Heart right ventricle (tissue), 16 donors: ENCODE results near the gene IL1R2. TPM values are rescaled to one million over a fixed set of nuclear protein-coding genes. Genes with fewer than 3 reads are reported as not detected.

Experiments used
- ATAC-seq, 8 donors: fragments of 200-7000 bp; cut with Tn5 transposase; one replicate each; pipeline ENCODE4 v1.9.1; 2020; ENCODE audit warnings: mild to moderate bottlenecking in 8 of 8, moderate library complexity in 8 of 8, moderate number of reproducible peaks in 1 of 8
- DNase-seq, 2 donors: peaks; one replicate each; pipeline ENCODE4 v3.0.0-alpha.2; 2020
- H3K27ac ChIP-seq, 10 donors: fragments of 200-600 bp; sonication (generic) in 2 of 10; one replicate each; pipeline versions ENCODE4 v1.5.0 to v1.8.0; 2020 to 2022; ENCODE audit warnings: mild to moderate bottlenecking in 3 of 10
- H3K27me3 ChIP-seq, 7 donors: fragments of 200-600 bp; one replicate each; pipeline ENCODE4 v1.8.0; 2021 to 2022; ENCODE audit warnings: mild to moderate bottlenecking in 2 of 7
- H3K36me3 ChIP-seq, 9 donors: fragments of 200-600 bp; sonication (generic) in 1 of 9; one replicate each; pipeline versions ENCODE4 v1.5.0 to v1.8.0; 2020 to 2022; ENCODE audit warnings: mild to moderate bottlenecking in 2 of 9
- H3K4me1 ChIP-seq, 9 donors: fragments of 200-600 bp; sonication (generic) in 1 of 9; one replicate each; pipeline versions ENCODE4 v1.5.0 to v1.8.0; 2020 to 2022; ENCODE audit warnings: mild to moderate bottlenecking in 4 of 9
- H3K4me3 ChIP-seq, 10 donors: fragments of 200-600 bp; sonication (generic) in 2 of 10; one replicate each; pipeline versions ENCODE4 v1.5.0 to v1.8.0; 2020 to 2022; ENCODE audit warnings: mild to moderate bottlenecking in 7 of 10, moderate library complexity in 2 of 10
- H3K9me3 ChIP-seq, 11 donors: fragments of 200-600 bp in 10 of 11; sonication (generic) in 2 of 11; one replicate each; pipeline versions ENCODE4 v1.5.0 to v1.8.0; 2013 to 2022; ENCODE audit warnings: mild to moderate bottlenecking in 2 of 11, control low read depth in 1 of 11, moderate library complexity in 1 of 11
- WGBS, 2 donors: extraction: QIAGEN DNeasy Blood & Tissue Kit; methylation state at CpG; one replicate each; pipeline ENCODE4 v1.1.7; 2013; ENCODE audit warnings: inconsistent platforms in 1 of 2; 5-methylcytosine and 5-hydroxymethylcytosine counted together
- intact Hi-C, 10 donors: fragments of 100-400 bp; cut with DNase I; formaldehyde crosslinking; loops; one replicate each; pipeline versions ENCODE4 v1.11.1 to v1.14.2; 2022
- polyA plus RNA-seq, 2 donors: library from polyadenylated mRNA; stranded (reverse); fragments of 200-250 nt; gene quantifications; one replicate each; pipeline ENCODE4 v1.2.3, GENCODE V29; 2013
- total RNA-seq, 10 donors: library from RNA; stranded (reverse); fragmentation: NEBNext Ultra II Directional in 3 of 10; extraction: Animal tissue kit (Norgen Biotek cat#: 25700) in 3 of 10; gene quantifications; one replicate each; pipeline versions ENCODE4 v1.2.1 to v1.2.4, GENCODE V29; 2021 to 2023
- TF ChIP-seq, protein P1 (sequence below), 9 donors: fragments of 200-600 bp; sonication (generic) in 2 of 9; IDR thresholded peaks; one replicate each; pipeline versions ENCODE4 v1.5.0 to v1.8.0; 2021 to 2022; ENCODE audit warnings: antibody characterized with exemption in 9 of 9, mild to moderate bottlenecking in 5 of 9, moderate library complexity in 1 of 9
- donor health status: Arrhythmogenic right ventricular cardiomyopathy.
- donor health status: ischemic (EF 13 %, LVEDD 7.1; RV severe dilation, severe dysfunction).
- donor health status: healthy with polysubstance abuse.
- donor health status: DM: no; HTN: yes; CAD: no.
- donor health status: DM: no; HTN: no; CAD: no.
- donor health status: ischemic (EF 25% LVEDD 6.9; RV normal size, moderate dysfunction).
- donor health status: ischemic (EF 25% LVEDD 5.7; RV mildly dilated, moderate dysfunction).
- donor health status: healthy.
- donor health status: DM: yes; HTN: yes; CAD: no.
- donor health status: Ischemic cardiomyopathy.
- donor health status: ischemic (EF 35%, LVEDD 5.7; RV mildly dilated, moderate dysfunction).
- donor health status: nonischemic (EF 11% LVEDD 7.7; RV severe dilation, severe dysfunction).
- donor health status: DM: yes; HTN: yes; CAD: no.
- donor health status: PGD.
- donor health status: ischemic (EF 29% LVEDD 5.4; RV normal size, mild dysfunction).
- donor health status: nonischemic (EF 23%, LVEDD 6.1; RV moderate dilation, normal function).

Gene IL1R2
- total and polyA plus RNA-seq, 12 donors: 0.34 to 9.4 (median 1.5) TPM; not detected in 2

DNA sequence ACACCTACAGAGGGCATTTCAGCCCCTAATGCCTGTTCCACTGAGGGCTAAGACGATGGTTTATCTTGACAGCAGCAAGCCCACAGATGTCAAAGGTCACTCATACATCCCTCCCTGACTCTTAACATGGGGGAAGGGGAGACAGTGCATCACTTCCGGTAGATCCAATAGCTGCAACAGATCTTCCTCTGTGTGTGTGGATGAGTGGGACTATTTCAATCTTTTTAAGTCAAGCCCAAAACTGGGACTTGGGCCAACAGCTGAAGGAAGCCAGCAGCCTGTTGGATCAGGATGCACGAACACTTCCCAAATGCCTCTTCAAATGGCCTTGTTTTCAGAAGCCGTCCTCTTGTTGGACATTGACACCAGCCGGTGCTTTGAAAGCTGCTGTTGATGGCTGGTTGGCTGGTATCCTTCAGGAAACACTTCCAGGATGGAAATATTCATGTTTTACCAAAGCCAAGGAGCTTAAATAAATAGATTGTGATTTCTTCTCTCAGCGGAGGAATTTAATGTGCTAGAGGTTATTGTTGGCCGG lies 59.2 kb downstream of the IL1R2 start:
- Histone ChIP-seq H3K27me3 (peaks cover 0 to 11% (median 0%) of the 10 kb centered on the region in 7 donors), H3K9me3 (no peaks in the 10 kb centered on the region), H3K27ac (peak overlapping the region; percentile 38 to 89 (median 67)), H3K36me3 (no peaks in the 10 kb centered on the region), H3K4me3 (no peak overlapping the region), H3K4me1 (peaks cover 6 to 72% (median 43%) of the 10 kb centered on the region in 9 donors)
- intact Hi-C loops: loop anchor here in 1 of 10 donors (1.0 to 5.0 kb wide), 2 partner anchors 31 to 91 kb away; partner anchors contain the start of gene IL1R1
- DNase-seq: peak; percentile 83 to 93
- TF ChIP-seq, protein P1, sequence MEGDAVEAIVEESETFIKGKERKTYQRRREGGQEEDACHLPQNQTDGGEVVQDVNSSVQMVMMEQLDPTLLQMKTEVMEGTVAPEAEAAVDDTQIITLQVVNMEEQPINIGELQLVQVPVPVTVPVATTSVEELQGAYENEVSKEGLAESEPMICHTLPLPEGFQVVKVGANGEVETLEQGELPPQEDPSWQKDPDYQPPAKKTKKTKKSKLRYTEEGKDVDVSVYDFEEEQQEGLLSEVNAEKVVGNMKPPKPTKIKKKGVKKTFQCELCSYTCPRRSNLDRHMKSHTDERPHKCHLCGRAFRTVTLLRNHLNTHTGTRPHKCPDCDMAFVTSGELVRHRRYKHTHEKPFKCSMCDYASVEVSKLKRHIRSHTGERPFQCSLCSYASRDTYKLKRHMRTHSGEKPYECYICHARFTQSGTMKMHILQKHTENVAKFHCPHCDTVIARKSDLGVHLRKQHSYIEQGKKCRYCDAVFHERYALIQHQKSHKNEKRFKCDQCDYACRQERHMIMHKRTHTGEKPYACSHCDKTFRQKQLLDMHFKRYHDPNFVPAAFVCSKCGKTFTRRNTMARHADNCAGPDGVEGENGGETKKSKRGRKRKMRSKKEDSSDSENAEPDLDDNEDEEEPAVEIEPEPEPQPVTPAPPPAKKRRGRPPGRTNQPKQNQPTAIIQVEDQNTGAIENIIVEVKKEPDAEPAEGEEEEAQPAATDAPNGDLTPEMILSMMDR (IDR thresholded peaks at IDR 0.05): no peak
- peak; percentile 83 to 91 (median 86) for ATAC-seq
- WGBS, 2 donors: 6 to 9% methylated on average over 7 of the region's 7 CpGs

DNA sequence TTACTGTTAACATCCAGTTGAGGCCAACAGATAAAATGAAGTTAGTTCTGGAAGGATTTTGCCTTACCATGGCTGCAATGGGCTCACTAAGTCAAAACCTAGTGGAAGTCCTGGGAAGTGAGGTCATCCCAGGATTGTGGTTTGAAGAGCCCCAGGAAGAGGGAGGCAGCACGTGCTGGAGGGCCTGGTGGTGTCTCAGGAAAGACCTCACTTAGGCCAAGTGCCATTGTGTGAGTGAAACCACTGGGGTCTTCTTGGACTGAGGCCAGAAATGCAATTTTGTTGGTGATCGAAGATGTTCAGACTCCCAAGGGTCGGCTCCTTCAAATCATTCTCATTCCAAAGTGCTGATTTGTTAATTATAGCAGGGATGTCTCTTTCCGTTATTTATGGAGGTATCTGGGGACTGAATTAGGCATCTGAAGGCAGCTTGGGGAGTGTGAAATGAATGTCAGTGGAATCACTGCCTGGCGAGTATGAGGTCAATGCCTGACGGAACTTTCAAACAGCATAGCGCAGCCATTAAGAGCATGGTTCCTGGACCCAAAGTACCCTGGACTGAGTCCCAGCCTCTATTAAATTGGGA lies 60.0 kb downstream of the IL1R2 start:
- Histone ChIP-seq H3K4me3 (no peak overlapping the region), H3K27ac (peak overlapping the region; percentile 20 to 89 (median 67)), H3K4me1 (peaks cover 6 to 73% (median 36%) of the 10 kb centered on the region in 9 donors), H3K9me3 (no peaks in the 10 kb centered on the region), H3K36me3 (no peaks in the 10 kb centered on the region), H3K27me3 (peaks cover 0 to 6% (median 0%) of the 10 kb centered on the region in 7 donors)
- ATAC-seq (peak; percentile 20 to 57 (median 32)), DNase-seq (no peak)
- WGBS, 2 donors: 41 to 59% methylated on average over 7 of the region's 7 CpGs
- TF ChIP-seq, protein P1 (IDR thresholded peaks at IDR 0.05): no peak
- intact Hi-C loops: loop anchor here in 1 of 10 donors (1.0 to 5.0 kb wide), 2 partner anchors 31 to 91 kb away; partner anchors contain the start of gene IL1R1

DNA sequence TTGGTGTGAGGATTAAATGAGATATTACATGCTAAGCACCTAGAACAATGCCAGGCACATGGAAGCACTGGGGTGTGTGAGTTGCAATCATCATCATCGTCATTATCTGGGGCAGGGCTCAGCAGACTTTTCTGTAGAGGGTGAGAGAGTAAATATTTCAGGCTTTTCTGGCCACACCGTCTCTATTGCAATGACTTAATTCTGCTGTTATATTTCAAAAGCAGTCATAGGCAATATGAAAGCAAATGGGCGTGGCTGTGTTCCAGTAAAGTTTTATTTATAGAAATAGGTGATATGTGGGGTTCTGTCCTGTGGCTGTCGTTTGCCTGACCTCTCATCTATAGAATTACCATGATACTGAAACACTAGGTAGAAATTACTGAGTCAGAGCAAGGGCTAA lies 60.6 kb downstream of the IL1R2 start:
- Histone ChIP-seq H3K27me3 (peaks cover 0 to 4% (median 0%) of the 10 kb centered on the region in 7 donors), H3K4me3 (no peak overlapping the region), H3K27ac (peak overlapping the region in 8 of 10 donors; percentile 46 to 89 (median 68)), H3K36me3 (no peaks in the 10 kb centered on the region), H3K4me1 (peaks cover 6 to 79% (median 38%) of the 10 kb centered on the region in 9 donors), H3K9me3 (no peaks in the 10 kb centered on the region)
- ATAC-seq: peak in 1 of 8 donors; percentile 1
- intact Hi-C loops: loop anchor here in 1 of 10 donors (5.0 kb wide), 1 partner anchor 90 kb away; the partner anchor contains the start of gene IL1R1
- 47 to 48% methylated on average over 4 of the region's 4 CpGs for WGBS, 2 donors
- TF ChIP-seq, protein P1 (IDR thresholded peaks at IDR 0.05): no peak
- no peak for DNase-seq

DNA sequence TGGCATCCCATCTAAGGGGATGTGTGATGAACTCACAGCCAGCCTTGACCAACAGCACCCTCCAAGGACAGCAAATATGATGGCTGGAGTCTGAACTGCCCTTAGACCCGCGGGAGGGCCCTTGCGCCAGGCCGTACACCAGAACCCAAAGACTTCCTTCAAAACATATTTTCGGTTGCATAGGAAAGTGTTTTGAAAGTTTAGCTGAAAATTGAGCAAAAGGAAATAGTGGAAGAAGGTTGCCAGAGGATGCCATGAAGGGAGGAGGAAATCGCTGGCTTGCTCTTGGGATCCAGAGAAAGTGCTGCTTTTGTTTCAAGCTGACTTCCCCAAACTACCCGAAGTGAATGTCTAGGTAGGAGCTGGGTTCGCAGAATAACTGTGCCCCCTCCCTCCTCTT lies 61.3 kb downstream of the IL1R2 start:
- Histone ChIP-seq H3K36me3 (no peaks in the 10 kb centered on the region), H3K9me3 (no peaks in the 10 kb centered on the region), H3K27me3 (no peaks in the 10 kb centered on the region), H3K4me1 (peaks cover 6 to 86% (median 43%) of the 10 kb centered on the region in 9 donors), H3K27ac (peak overlapping the region in 6 of 10 donors; percentile 5 to 77 (median 68)), H3K4me3 (no peak overlapping the region)
- DNase-seq (no peak), ATAC-seq (no peak)
- WGBS, 2 donors: 80 to 88% methylated on average over 8 of the region's 8 CpGs
- TF ChIP-seq, protein P1 (IDR thresholded peaks at IDR 0.05): no peak
- intact Hi-C loops: loop anchor here in 1 of 10 donors (5.0 kb wide), 1 partner anchor 89 kb away; the partner anchor contains the start of gene IL1R1
